ENCODE data around the gene UCN2. TPM values are rescaled to one million over a fixed set of nuclear protein-coding genes. Genes with fewer than 3 reads are reported as not detected.

Gene UCN2
- total RNA-seq, 2 donors from 2014 or later = not detected

GRCh38 chr3:48595526-48596121 is 32.0 kb upstream of the UCN2 start:
- no peak overlapping the region for H3K27ac Mint-ChIP-seq

GRCh38 chr3:48595075-48595525 is 31.5 kb upstream of the UCN2 start, which contains the start of gene COL7A1:
Gene COL7A1 (minus strand): TSS chr3:48595329. CDS start chr3:48595159, 170 bp downstream.
- H3K9me3 Mint-ChIP-seq = no peaks in the 10 kb centered on the region
- H3K4me1 Mint-ChIP-seq (ENCODE audit: low read depth in 2 of 2) = peaks cover 0 to 4% of the 10 kb centered on the region in 2 donors
- H3K4me3 Mint-ChIP-seq = no peak within 1 kb of the TSS
- DNase-seq (ENCODE audit: low spot score) (no peak), ATAC-seq (no peak)
- H3K27me3 Mint-ChIP-seq = peaks cover 0 to 17% of the 10 kb centered on the region in 2 donors
- no peaks in the 10 kb centered on the region for H3K36me3 Mint-ChIP-seq
- no peak within 1 kb of the TSS for H3K27ac Mint-ChIP-seq

More at GRCh38 chr3:48595526-48596121, 32.0 kb upstream of the UCN2 start:
- DNase-seq (ENCODE audit: low spot score) (peak; percentile 57), ATAC-seq (no peak)
- Mint-ChIP-seq H3K27me3 (peaks cover 0 to 15% of the 10 kb centered on the region in 2 donors), H3K9me3 (no peaks in the 10 kb centered on the region), H3K4me3 (no peak overlapping the region), H3K36me3 (no peaks in the 10 kb centered on the region), H3K4me1 (ENCODE audit: low read depth in 2 of 2) (peaks cover 0 to 4% of the 10 kb centered on the region in 2 donors)

GRCh38 chr3:48594417-48595049 is 31.0 kb upstream of the UCN2 start:
- ATAC-seq (no peak), DNase-seq (ENCODE audit: low spot score) (peak; percentile 54)
- Mint-ChIP-seq H3K27ac (no peak overlapping the region), H3K4me1 (ENCODE audit: low read depth in 2 of 2) (peaks cover 0 to 4% of the 10 kb centered on the region in 2 donors), H3K4me3 (no peak overlapping the region), H3K9me3 (no peaks in the 10 kb centered on the region), H3K36me3 (no peaks in the 10 kb centered on the region), H3K27me3 (peaks cover 5 to 21% of the 10 kb centered on the region in 2 donors)

GRCh38 chr3:48593337-48593736 is 29.8 kb upstream of the UCN2 start:
- Mint-ChIP-seq H3K27me3 (peaks cover 13 to 28% of the 10 kb centered on the region in 2 donors), H3K9me3 (no peaks in the 10 kb centered on the region), H3K4me1 (ENCODE audit: low read depth in 2 of 2) (peaks cover 0 to 4% of the 10 kb centered on the region in 2 donors), H3K36me3 (no peaks in the 10 kb centered on the region), H3K27ac (no peak overlapping the region), H3K4me3 (no peak overlapping the region)
- no peak for ATAC-seq
- DNase-seq (ENCODE audit: low spot score) = no peak

- peaks cover 13 to 32% of the 10 kb centered on the region in 2 donors for H3K27me3 Mint-ChIP-seq
- no peak for ATAC-seq
- DNase-seq (ENCODE audit: low spot score) = no peak
These were observed 29.0 kb upstream of the UCN2 start for GRCh38 chr3:48592519-48593087.

GRCh38 chr3:48591886-48592518 is 28.4 kb upstream of the UCN2 start:
- Mint-ChIP-seq H3K4me1 (ENCODE audit: low read depth in 2 of 2) (peaks cover 0 to 4% of the 10 kb centered on the region in 2 donors), H3K36me3 (no peaks in the 10 kb centered on the region), H3K27ac (no peak overlapping the region), H3K27me3 (peaks cover 13 to 32% of the 10 kb centered on the region in 2 donors), H3K9me3 (no peaks in the 10 kb centered on the region), H3K4me3 (no peak overlapping the region)
- ATAC-seq (no peak), DNase-seq (ENCODE audit: low spot score) (no peak)

More at GRCh38 chr3:48592519-48593087, 29.0 kb upstream of the UCN2 start:
- Mint-ChIP-seq H3K4me3 (no peak overlapping the region), H3K36me3 (no peaks in the 10 kb centered on the region), H3K9me3 (no peaks in the 10 kb centered on the region), H3K27ac (no peak overlapping the region), H3K4me1 (ENCODE audit: low read depth in 2 of 2) (peaks cover 0 to 4% of the 10 kb centered on the region in 2 donors)

- Mint-ChIP-seq H3K27me3 (peaks cover 13 to 33% of the 10 kb centered on the region in 2 donors), H3K4me3 (no peak overlapping the region), H3K36me3 (no peaks in the 10 kb centered on the region), H3K27ac (no peak overlapping the region), H3K9me3 (no peaks in the 10 kb centered on the region), H3K4me1 (ENCODE audit: low read depth in 2 of 2) (peaks cover 0 to 4% of the 10 kb centered on the region in 2 donors)
- ATAC-seq = no peak
- DNase-seq (ENCODE audit: low spot score) = no peak
These were observed 27.9 kb upstream of the UCN2 start for GRCh38 chr3:48591436-48591835.

- Mint-ChIP-seq H3K27ac (no peak overlapping the region), H3K36me3 (no peaks in the 10 kb centered on the region), H3K9me3 (no peaks in the 10 kb centered on the region), H3K4me3 (no peak overlapping the region), H3K4me1 (ENCODE audit: low read depth in 2 of 2) (no peaks in the 10 kb centered on the region), H3K27me3 (peaks cover 13 to 28% of the 10 kb centered on the region in 2 donors)
- ATAC-seq = no peak
- DNase-seq (ENCODE audit: low spot score) = no peak
These were observed 24.6 kb upstream of the UCN2 start for GRCh38 chr3:48588230-48588629.

GRCh38 chr3:48587686-48588085 is 24.1 kb upstream of the UCN2 start:
- Mint-ChIP-seq H3K27ac (no peak overlapping the region), H3K27me3 (peaks cover 13 to 25% of the 10 kb centered on the region in 2 donors), H3K4me3 (no peak overlapping the region), H3K4me1 (ENCODE audit: low read depth in 2 of 2) (no peaks in the 10 kb centered on the region), H3K9me3 (no peaks in the 10 kb centered on the region), H3K36me3 (no peaks in the 10 kb centered on the region)
- DNase-seq (ENCODE audit: low spot score) (no peak), ATAC-seq (no peak)

- H3K27ac Mint-ChIP-seq = no peak overlapping the region
- no peaks in the 10 kb centered on the region for H3K4me1 Mint-ChIP-seq (ENCODE audit: low read depth in 2 of 2)
- no peak overlapping the region for H3K4me3 Mint-ChIP-seq
- ATAC-seq = no peak
- no peaks in the 10 kb centered on the region for H3K36me3 Mint-ChIP-seq
- H3K27me3 Mint-ChIP-seq = peaks cover 13 to 17% of the 10 kb centered on the region in 2 donors
- DNase-seq (ENCODE audit: low spot score) = no peak
- H3K9me3 Mint-ChIP-seq = no peaks in the 10 kb centered on the region
These were observed 21.8 kb upstream of the UCN2 start for GRCh38 chr3:48585411-48585810.

GRCh38 chr3:48584836-48585235 is 21.3 kb upstream of the UCN2 start:
- Mint-ChIP-seq H3K4me1 (ENCODE audit: low read depth in 2 of 2) (no peaks in the 10 kb centered on the region), H3K27ac (no peak overlapping the region), H3K9me3 (no peaks in the 10 kb centered on the region), H3K4me3 (no peak overlapping the region), H3K36me3 (no peaks in the 10 kb centered on the region), H3K27me3 (peaks cover 11 to 15% of the 10 kb centered on the region in 2 donors)
- no peak for ATAC-seq
- no peak for DNase-seq (ENCODE audit: low spot score)

GRCh38 chr3:48581621-48582481 is 18.3 kb upstream of the UCN2 start:
- Mint-ChIP-seq H3K4me3 (no peak overlapping the region), H3K4me1 (ENCODE audit: low read depth in 2 of 2) (no peaks in the 10 kb centered on the region), H3K36me3 (no peaks in the 10 kb centered on the region), H3K27ac (no peak overlapping the region), H3K27me3 (no peaks in the 10 kb centered on the region), H3K9me3 (no peaks in the 10 kb centered on the region)
- ATAC-seq (no peak), DNase-seq (ENCODE audit: low spot score) (no peak)

- no peak overlapping the region for H3K4me3 Mint-ChIP-seq
- DNase-seq (ENCODE audit: low spot score) (no peak), ATAC-seq (no peak)
- no peak overlapping the region for H3K27ac Mint-ChIP-seq
- H3K9me3 Mint-ChIP-seq = no peaks in the 10 kb centered on the region
- H3K36me3 Mint-ChIP-seq = no peaks in the 10 kb centered on the region
- no peaks in the 10 kb centered on the region for H3K27me3 Mint-ChIP-seq
- H3K4me1 Mint-ChIP-seq (ENCODE audit: low read depth in 2 of 2) = no peaks in the 10 kb centered on the region
These were observed 13.1 kb upstream of the UCN2 start for GRCh38 chr3:48576647-48577046.
